Testis (tissue), 2 donors: ENCODE results near the gene GRIP2.

Source experiments
- CTCF ChIP-seq, 3 experiments: fragments of 450-650 bp in 2 of 3; fragments of 200-600 bp in 1 of 3; sonication (generic) in 1 of 3; IDR thresholded peaks; one replicate each; pipeline ENCODE4 v1.5.1; 2016 to 2019; ENCODE audit warnings: antibody characterized with exemption in 3 of 3, mild to moderate bottlenecking in 2 of 3, moderate library complexity in 1 of 3
- POLR2A ChIP-seq: fragments of 450-650 bp; IDR thresholded peaks from one replicate; pipeline ENCODE4 v1.6.1; 2017; ENCODE audit warnings: antibody characterized with exemption, mild to moderate bottlenecking, moderate library complexity

- no peak for TF ChIP-seq CTCF (IDR thresholded peaks at IDR 0.05)
- no peak for TF ChIP-seq POLR2A
Measured at GRCh38 chr3:14512942-14513327, 27.2 kb downstream of the GRIP2 start.
